Heart right ventricle (tissue), 16 donors: ENCODE data around the gene COX10. TPM values are rescaled to one million over a fixed set of nuclear protein-coding genes. Genes with fewer than 3 reads are reported as not detected.

Source experiments
- ATAC-seq, 8 donors: fragments of 200-7000 bp; cut with Tn5 transposase; one replicate each; pipeline ENCODE4 v1.9.1; 2020; ENCODE audit warnings: mild to moderate bottlenecking in 8 of 8, moderate library complexity in 8 of 8, moderate number of reproducible peaks in 1 of 8
- DNase-seq, 2 donors: peaks; one replicate each; pipeline ENCODE4 v3.0.0-alpha.2; 2020
- H3K27ac ChIP-seq, 10 donors: fragments of 200-600 bp; sonication (generic) in 2 of 10; one replicate each; pipeline versions ENCODE4 v1.5.0 to v1.8.0; 2020 to 2022; ENCODE audit warnings: mild to moderate bottlenecking in 3 of 10
- H3K27me3 ChIP-seq, 7 donors: fragments of 200-600 bp; one replicate each; pipeline ENCODE4 v1.8.0; 2021 to 2022; ENCODE audit warnings: mild to moderate bottlenecking in 2 of 7
- H3K36me3 ChIP-seq, 9 donors: fragments of 200-600 bp; sonication (generic) in 1 of 9; one replicate each; pipeline versions ENCODE4 v1.5.0 to v1.8.0; 2020 to 2022; ENCODE audit warnings: mild to moderate bottlenecking in 2 of 9
- H3K4me1 ChIP-seq, 9 donors: fragments of 200-600 bp; sonication (generic) in 1 of 9; one replicate each; pipeline versions ENCODE4 v1.5.0 to v1.8.0; 2020 to 2022; ENCODE audit warnings: mild to moderate bottlenecking in 4 of 9
- H3K4me3 ChIP-seq, 10 donors: fragments of 200-600 bp; sonication (generic) in 2 of 10; one replicate each; pipeline versions ENCODE4 v1.5.0 to v1.8.0; 2020 to 2022; ENCODE audit warnings: mild to moderate bottlenecking in 7 of 10, moderate library complexity in 2 of 10
- H3K9me3 ChIP-seq, 11 donors: fragments of 200-600 bp in 10 of 11; sonication (generic) in 2 of 11; one replicate each; pipeline versions ENCODE4 v1.5.0 to v1.8.0; 2013 to 2022; ENCODE audit warnings: mild to moderate bottlenecking in 2 of 11, control low read depth in 1 of 11, moderate library complexity in 1 of 11
- WGBS, 2 donors: extraction: QIAGEN DNeasy Blood & Tissue Kit; methylation state at CpG; one replicate each; pipeline ENCODE4 v1.1.7; 2013; ENCODE audit warnings: inconsistent platforms in 1 of 2; 5-methylcytosine and 5-hydroxymethylcytosine counted together
- intact Hi-C, 10 donors: fragments of 100-400 bp; cut with DNase I; formaldehyde crosslinking; loops; one replicate each; pipeline versions ENCODE4 v1.11.1 to v1.14.2; 2022
- polyA plus RNA-seq, 2 donors: library from polyadenylated mRNA; stranded (reverse); fragments of 200-250 nt; gene quantifications; one replicate each; pipeline ENCODE4 v1.2.3, GENCODE V29; 2013
- total RNA-seq, 10 donors: library from RNA; stranded (reverse); fragmentation: NEBNext Ultra II Directional in 3 of 10; extraction: Animal tissue kit (Norgen Biotek cat#: 25700) in 3 of 10; gene quantifications; one replicate each; pipeline versions ENCODE4 v1.2.1 to v1.2.4, GENCODE V29; 2021 to 2023
- TF ChIP-seq, protein P1 (sequence below), 9 donors: fragments of 200-600 bp; sonication (generic) in 2 of 9; IDR thresholded peaks; one replicate each; pipeline versions ENCODE4 v1.5.0 to v1.8.0; 2021 to 2022; ENCODE audit warnings: antibody characterized with exemption in 9 of 9, mild to moderate bottlenecking in 5 of 9, moderate library complexity in 1 of 9
- donor health status: Arrhythmogenic right ventricular cardiomyopathy.
- donor health status: ischemic (EF 13 %, LVEDD 7.1; RV severe dilation, severe dysfunction).
- donor health status: healthy with polysubstance abuse.
- donor health status: DM: no; HTN: yes; CAD: no.
- donor health status: DM: no; HTN: no; CAD: no.
- donor health status: ischemic (EF 25% LVEDD 6.9; RV normal size, moderate dysfunction).
- donor health status: ischemic (EF 25% LVEDD 5.7; RV mildly dilated, moderate dysfunction).
- donor health status: healthy.
- donor health status: DM: yes; HTN: yes; CAD: no.
- donor health status: Ischemic cardiomyopathy.
- donor health status: ischemic (EF 35%, LVEDD 5.7; RV mildly dilated, moderate dysfunction).
- donor health status: nonischemic (EF 11% LVEDD 7.7; RV severe dilation, severe dysfunction).
- donor health status: DM: yes; HTN: yes; CAD: no.
- donor health status: PGD.
- donor health status: ischemic (EF 29% LVEDD 5.4; RV normal size, mild dysfunction).
- donor health status: nonischemic (EF 23%, LVEDD 6.1; RV moderate dilation, normal function).

COX10 gene
- total and polyA plus RNA-seq, 12 donors: 18.7 to 73.1 (median 54.0) TPM

DNA sequence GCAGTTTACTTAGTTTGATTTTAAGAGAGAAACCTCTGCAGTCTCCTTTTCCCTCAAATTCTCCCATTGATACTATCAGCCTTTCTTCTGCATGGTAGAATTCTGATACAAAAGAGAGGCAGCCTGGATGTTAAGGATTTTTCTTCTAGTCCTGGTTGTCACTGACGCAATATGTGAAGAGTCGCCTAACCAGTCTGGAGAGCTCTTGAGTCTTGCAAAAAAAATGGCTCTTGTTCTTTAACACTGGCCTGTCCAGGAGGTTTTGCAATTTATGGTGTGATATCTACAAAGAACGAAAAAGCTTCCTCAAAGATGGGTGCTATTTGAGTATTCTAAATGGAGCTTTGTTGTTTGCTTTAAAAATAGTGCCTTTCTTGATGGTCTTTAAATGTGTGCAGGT lies 28.9 kb downstream of the COX10 start:
- intact Hi-C loops: no loop called here
- WGBS, 2 donors: 75 to 86% methylated on average over 3 of the region's 3 CpGs
- ATAC-seq: no peak

DNA sequence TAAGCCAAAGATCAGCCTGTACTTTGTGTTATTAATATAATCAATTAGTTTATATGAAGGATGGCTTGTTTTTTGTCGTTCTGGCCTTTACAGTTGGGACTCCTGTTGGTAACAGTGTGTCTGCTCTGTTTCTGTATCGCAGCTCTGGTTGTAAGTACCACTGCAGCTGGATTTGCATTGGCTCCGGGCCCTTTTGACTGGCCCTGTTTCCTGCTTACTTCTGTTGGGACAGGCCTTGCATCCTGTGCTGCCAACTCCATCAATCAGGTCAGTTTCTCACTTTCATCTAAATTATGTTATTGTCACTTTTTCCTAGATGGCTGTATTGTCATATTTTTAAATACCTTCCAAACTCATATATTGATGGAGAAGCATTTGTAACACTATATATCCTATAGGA lies 32.7 kb downstream of the COX10 start:
- TF ChIP-seq, protein P1, sequence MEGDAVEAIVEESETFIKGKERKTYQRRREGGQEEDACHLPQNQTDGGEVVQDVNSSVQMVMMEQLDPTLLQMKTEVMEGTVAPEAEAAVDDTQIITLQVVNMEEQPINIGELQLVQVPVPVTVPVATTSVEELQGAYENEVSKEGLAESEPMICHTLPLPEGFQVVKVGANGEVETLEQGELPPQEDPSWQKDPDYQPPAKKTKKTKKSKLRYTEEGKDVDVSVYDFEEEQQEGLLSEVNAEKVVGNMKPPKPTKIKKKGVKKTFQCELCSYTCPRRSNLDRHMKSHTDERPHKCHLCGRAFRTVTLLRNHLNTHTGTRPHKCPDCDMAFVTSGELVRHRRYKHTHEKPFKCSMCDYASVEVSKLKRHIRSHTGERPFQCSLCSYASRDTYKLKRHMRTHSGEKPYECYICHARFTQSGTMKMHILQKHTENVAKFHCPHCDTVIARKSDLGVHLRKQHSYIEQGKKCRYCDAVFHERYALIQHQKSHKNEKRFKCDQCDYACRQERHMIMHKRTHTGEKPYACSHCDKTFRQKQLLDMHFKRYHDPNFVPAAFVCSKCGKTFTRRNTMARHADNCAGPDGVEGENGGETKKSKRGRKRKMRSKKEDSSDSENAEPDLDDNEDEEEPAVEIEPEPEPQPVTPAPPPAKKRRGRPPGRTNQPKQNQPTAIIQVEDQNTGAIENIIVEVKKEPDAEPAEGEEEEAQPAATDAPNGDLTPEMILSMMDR (IDR thresholded peaks at IDR 0.05): no peak
- H3K9me3 ChIP-seq: no peaks in the 10 kb centered on the region
- peaks cover 0 to 39% (median 0%) of the 10 kb centered on the region in 9 donors for H3K36me3 ChIP-seq
- no peak overlapping the region for H3K4me3 ChIP-seq
- ATAC-seq (peak in 3 of 8 donors; percentile 42 to 44 (median 42)), DNase-seq (no peak)
- intact Hi-C loops: no loop called here
- peaks cover 0 to 7% (median 2%) of the 10 kb centered on the region in 9 donors for H3K4me1 ChIP-seq
- WGBS, 2 donors: 52 to 57% methylated on average over 3 of the region's 3 CpGs
- no peaks in the 10 kb centered on the region for H3K27me3 ChIP-seq
- no peak overlapping the region for H3K27ac ChIP-seq

More for the DNA sequence above, 28.9 kb downstream of the COX10 start:
- no peak overlapping the region for H3K27ac ChIP-seq
- peaks cover 0 to 27% (median 13%) of the 10 kb centered on the region in 9 donors for H3K4me1 ChIP-seq
- no peaks in the 10 kb centered on the region for H3K9me3 ChIP-seq
- DNase-seq: no peak
- TF ChIP-seq, protein P1 (IDR thresholded peaks at IDR 0.05): no peak
- H3K27me3 ChIP-seq: no peaks in the 10 kb centered on the region
- peaks cover 0 to 19% (median 0%) of the 10 kb centered on the region in 9 donors for H3K36me3 ChIP-seq
- H3K4me3 ChIP-seq: no peak overlapping the region

DNA sequence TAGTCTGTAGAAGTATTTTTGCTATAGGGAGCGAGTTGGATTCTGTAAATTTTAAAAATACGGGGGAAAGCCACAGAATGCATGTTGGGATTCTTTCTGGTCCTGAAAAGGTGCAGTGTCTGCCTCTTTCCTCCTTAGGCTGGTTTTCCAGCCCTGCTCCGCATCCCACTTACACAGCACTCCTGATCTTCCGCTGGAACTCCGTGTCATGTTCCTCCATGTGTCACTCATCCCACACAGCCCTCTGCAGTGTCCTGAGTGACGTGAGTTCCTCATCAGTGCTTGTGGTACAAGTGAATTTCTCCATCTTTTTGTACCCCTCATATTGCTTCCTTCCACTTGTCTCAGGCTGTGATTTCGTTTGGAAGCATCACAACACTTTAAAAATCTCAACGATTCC lies 34.5 kb downstream of the COX10 start:
- no peaks in the 10 kb centered on the region for H3K9me3 ChIP-seq
- no peaks in the 10 kb centered on the region for H3K27me3 ChIP-seq
- WGBS, 2 donors: 86 to 89% methylated on average over 8 of the region's 8 CpGs
- H3K27ac ChIP-seq: no peak overlapping the region
- TF ChIP-seq, protein P1 (IDR thresholded peaks at IDR 0.05): no peak
- ATAC-seq: no peak
- H3K4me1 ChIP-seq: peaks cover 0 to 21% (median 6%) of the 10 kb centered on the region in 9 donors
- H3K4me3 ChIP-seq: no peak overlapping the region
- intact Hi-C loops: no loop called here
- no peak for DNase-seq
- peaks cover 0 to 39% (median 0%) of the 10 kb centered on the region in 9 donors for H3K36me3 ChIP-seq

DNA sequence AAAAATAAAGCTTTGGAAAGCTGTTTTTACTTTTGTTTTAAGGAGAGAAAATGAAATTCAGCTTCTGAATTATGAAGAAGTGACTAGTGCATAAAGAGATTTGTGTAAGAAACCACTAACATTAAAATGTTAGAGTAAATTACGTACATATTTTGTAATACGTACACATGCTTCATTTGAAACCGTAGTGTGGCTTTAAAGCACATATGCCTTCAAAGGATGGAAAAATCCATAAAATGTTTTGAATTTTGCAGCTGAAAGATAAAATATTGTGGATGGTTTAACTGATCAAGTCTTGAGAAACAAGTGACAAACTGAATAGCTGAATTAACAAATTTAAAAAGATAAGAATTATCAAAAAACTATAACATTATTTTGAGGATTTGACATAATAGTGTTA lies 35.4 kb downstream of the COX10 start:
- intact Hi-C loops: no loop called here
- Histone ChIP-seq H3K27me3 (no peaks in the 10 kb centered on the region), H3K9me3 (no peaks in the 10 kb centered on the region), H3K27ac (no peak overlapping the region), H3K4me1 (peaks cover 0 to 21% (median 6%) of the 10 kb centered on the region in 9 donors), H3K36me3 (peaks cover 0 to 39% (median 0%) of the 10 kb centered on the region in 9 donors), H3K4me3 (no peak overlapping the region)
- 61 to 64% methylated on average over 3 of the region's 3 CpGs for WGBS, 2 donors
- ATAC-seq (no peak), DNase-seq (no peak)
- TF ChIP-seq, protein P1 (IDR thresholded peaks at IDR 0.05): no peak
